ENCODE data around the gene CTNNA3. TPM values are rescaled to one million over a fixed set of nuclear protein-coding genes. Genes with fewer than 3 reads are reported as not detected.

The CTNNA3 gene
- total RNA-seq, 1 experiment from 2014 or later: 0.32 TPM

GRCh38 chr10:66777665-66778064 lies 918.3 kb downstream of the CTNNA3 start:
- H3K9ac ChIP-seq (ENCODE audit: low read length): no peak overlapping the region
- ChIA-PET CTCF (no interaction called here), RAD21 (ENCODE audit: low non-redundant PET in 1 of 2, low total read pairs in 2 of 2, uncharacterized antibody in 2 of 2, unreplicated experiment in 2 of 2) (no interaction called here), POLR2A (no interaction called here)
- no peak for ATAC-seq
- H3K4me1 ChIP-seq (ENCODE audit: control insufficient read depth in 1 of 2, insufficient read depth in 2 of 2, low read length in 2 of 2): no peaks in the 10 kb centered on the region
- no peaks in the 10 kb centered on the region for H3K9me3 ChIP-seq (ENCODE audit: control insufficient read depth in 1 of 2, insufficient read depth in 1 of 2, low read depth in 1 of 2, low read length in 2 of 2)
- TF ChIP-seq REST (IDR thresholded peaks at IDR 0.05; ENCODE audit: low read depth) (no peak), ATF3 (IDR thresholded peaks at IDR 0.05) (no peak), MAX (IDR thresholded peaks at IDR 0.05) (no peak), POLR2AphosphoS5 (IDR thresholded peaks at IDR 0.05; ENCODE audit: low read depth, low read length) (no peak), SIN3A (IDR thresholded peaks at IDR 0.05; ENCODE audit: low read depth) (no peak), ZFX (IDR thresholded peaks at IDR 0.05) (no peak), SRF (IDR thresholded peaks at IDR 0.05; ENCODE audit: low read depth) (no peak), EZH2 (IDR thresholded peaks at IDR 0.05) (no peak), TCF7L2 (IDR thresholded peaks at IDR 0.05; ENCODE audit: borderline replicate concordance, extremely low read depth, insufficient read depth, insufficient read length) (no peak), RAD21 (IDR thresholded peaks at IDR 0.05; ENCODE audit: low read depth) (no peak), EZH2phosphoT487 (IDR thresholded peaks at IDR 0.05; ENCODE audit: borderline replicate concordance) (no peak)
- no peaks in the 10 kb centered on the region for H3K27me3 ChIP-seq (ENCODE audit: insufficient read depth, low read length)
- H3K4me3 ChIP-seq (replicated peaks in 1 of 2; ENCODE audit: low read depth in 1 of 2, low read length in 2 of 2): no peak overlapping the region
- no peak overlapping the region for H3K27ac ChIP-seq (ENCODE audit: low read depth, low read length)
- no peaks in the 10 kb centered on the region for H3K9me2 ChIP-seq (ENCODE audit: insufficient read depth)
- H3K4me2 ChIP-seq (ENCODE audit: low read length): no peak overlapping the region
- no peaks in the 10 kb centered on the region for H3K79me2 ChIP-seq (ENCODE audit: insufficient read depth, low read length)
- no peaks in the 10 kb centered on the region for H3K36me3 ChIP-seq (ENCODE audit: control insufficient read depth in 1 of 2, insufficient read depth in 2 of 2, low read length in 2 of 2)
- H4K20me1 ChIP-seq (ENCODE audit: insufficient read depth): no peaks in the 10 kb centered on the region
- no peak for DNase-seq (ENCODE audit: low read depth, low spot score)
- intact Hi-C loops (cut with micrococcal nuclease): no loop called here
- H2AFZ ChIP-seq (ENCODE audit: low read depth, low read length, poor library complexity, severe bottlenecking): no peak overlapping the region
- no TSS peak for BruUV-seq (replicated peaks)
